ENCODE data around the gene CERT1.

Gene CERT1

DNA sequence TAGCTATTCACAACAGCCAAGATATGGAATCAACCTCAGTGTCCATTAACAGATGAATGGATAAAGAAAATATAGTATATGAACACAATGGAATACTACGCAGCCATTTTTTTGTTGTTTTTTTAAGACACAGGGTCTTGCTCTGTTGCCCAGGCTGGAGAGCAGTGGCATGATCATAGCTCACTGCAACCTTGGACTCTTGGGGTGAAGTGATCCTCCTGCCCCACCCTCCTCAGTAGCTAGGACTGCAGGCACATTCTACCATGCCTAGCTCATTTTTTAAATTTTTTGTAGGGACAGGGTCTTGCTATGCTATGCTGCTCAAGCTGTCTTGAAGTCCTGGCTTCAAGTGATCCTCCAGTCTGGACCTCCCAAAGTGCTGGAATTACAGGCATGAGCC lies 38.5 kb downstream of the CERT1 start:
- FAIRE-seq (no peak), DNase-seq (ENCODE audit: insufficient read length, low spot score) (no peak)
- TF ChIP-seq POLR2A (IDR thresholded peaks at IDR 0.05; ENCODE audit: low read depth, low read length), result no peak

DNA sequence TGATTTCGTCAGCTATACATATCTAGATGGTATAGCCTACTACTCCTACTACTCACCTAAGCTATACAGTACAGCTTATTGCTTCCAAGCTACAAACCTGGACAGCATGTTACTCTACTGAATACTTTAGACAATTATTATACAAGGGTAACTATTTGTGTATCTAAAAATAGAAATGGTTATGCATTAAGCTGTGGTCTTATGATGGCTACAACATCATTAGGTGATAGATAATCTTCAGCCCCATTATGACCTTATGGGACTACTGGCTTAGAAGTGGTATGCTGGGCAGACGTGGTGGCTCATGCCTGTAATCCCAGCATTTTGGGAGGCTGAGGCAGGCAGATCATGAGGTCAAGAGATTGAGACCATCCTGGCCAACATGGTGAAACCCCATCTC lies 40.2 kb downstream of the CERT1 start:
- DNase-seq (ENCODE audit: insufficient read length, low spot score), result no peak
- no peak for TF ChIP-seq POLR2A (IDR thresholded peaks at IDR 0.05; ENCODE audit: low read depth, low read length)
- FAIRE-seq, result no peak

DNA sequence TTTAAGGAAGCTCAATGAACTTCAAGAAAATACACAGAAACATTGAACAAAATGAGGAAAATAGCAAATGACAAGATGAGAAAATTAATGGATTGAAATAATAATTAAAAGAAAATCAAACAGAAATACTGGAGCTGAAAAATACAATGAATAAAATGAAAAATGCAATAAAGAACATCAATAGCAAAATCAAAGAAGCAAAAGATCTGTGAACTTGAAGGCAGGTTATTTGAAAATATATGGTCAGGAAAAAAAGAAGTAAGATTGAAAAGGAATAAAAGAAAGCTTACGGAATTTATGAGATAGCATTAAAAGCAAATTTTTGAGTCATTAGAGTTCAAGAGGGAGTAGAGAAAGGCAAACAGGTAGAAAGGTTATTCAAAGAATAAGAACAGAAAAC lies 42.4 kb downstream of the CERT1 start:
- FAIRE-seq (no peak), DNase-seq (ENCODE audit: insufficient read length, low spot score) (no peak)
- no peak for TF ChIP-seq POLR2A (IDR thresholded peaks at IDR 0.05; ENCODE audit: low read depth, low read length)

- DNase-seq (ENCODE audit: insufficient read length, low spot score), result no peak
- TF ChIP-seq POLR2A (IDR thresholded peaks at IDR 0.05; ENCODE audit: low read depth, low read length), result no peak
- peak; percentile 36 for FAIRE-seq
These were observed 42.8 kb downstream of the CERT1 start for GRCh38 chr5:75468593-75468992.

DNA sequence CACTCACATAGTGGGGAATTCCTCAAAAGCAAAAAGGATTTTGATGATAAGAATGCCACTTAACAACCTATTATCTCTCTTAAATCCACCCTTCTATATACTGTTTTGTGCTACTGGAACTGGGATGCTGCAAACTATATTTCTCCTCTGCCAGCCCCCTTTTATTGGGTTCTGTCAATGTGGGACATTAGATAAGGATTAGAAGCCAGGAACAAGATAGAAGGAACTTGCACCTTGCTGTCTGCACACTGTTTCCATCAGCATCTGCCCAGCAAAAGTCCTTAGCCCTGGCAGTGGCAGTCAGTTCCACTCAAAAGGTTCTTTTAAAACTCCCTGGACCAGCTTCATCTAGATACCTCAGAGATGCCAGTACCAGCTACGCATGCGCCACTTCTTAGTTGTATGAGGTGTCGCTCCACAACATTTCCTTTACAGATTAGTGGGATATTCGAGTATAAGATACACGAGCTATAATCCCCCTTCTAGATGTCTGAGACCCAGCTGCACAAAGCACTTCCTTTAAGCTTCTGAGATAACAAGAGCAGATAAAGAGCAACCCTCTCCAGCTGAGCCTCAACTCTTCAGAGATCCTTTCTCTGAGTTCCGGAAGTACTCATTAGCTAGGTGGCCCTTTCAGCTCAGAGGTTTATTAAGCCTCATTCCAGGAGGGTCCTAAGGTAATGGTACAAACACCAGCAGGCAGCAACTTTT lies 45.3 kb downstream of the CERT1 start:
- TF ChIP-seq POLR2A (IDR thresholded peaks at IDR 0.05; ENCODE audit: low read depth, low read length), result no peak
- FAIRE-seq (no peak), DNase-seq (ENCODE audit: insufficient read length, low spot score) (no peak)

DNA sequence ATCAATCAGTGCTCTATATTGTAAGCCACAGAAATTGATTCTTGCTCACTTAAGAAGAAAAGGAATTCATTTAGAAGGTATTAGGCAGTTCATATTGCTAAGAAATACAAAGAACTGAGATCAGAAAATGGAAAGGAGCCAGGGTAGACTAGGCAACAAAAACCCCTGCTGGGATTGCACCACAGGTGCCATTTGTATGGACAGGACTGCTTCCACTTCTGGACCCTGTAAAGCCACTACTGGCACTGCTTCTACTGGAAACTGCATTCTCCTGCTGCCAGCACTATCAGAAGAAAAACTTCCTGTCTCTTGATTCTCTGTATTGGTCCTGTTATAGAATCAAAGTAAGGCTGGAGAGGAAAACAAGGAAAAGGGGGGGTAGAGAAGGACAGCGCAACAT lies 45.9 kb downstream of the CERT1 start:
- DNase-seq (ENCODE audit: insufficient read length, low spot score) (no peak), FAIRE-seq (peak; percentile 15)
- TF ChIP-seq POLR2A (IDR thresholded peaks at IDR 0.05; ENCODE audit: low read depth, low read length), result no peak

DNA sequence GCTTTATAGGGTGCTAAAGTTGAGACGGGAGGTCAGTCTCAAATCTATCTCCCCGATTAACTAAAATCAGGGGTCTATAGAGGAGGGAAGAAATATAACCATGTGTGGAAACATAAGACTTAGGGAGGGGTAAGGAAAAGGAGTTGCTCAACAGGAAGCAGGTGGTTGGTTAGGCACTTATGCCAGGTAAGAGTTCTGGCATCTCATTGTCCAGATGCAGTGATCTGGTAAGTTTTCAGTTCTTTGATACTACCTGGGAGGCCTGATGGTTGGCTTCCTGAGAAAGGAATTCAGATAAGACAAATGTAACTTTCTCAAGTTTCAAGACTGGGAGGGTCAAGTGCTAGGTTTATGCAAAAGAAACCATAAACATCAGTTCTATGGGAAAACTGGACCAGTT lies 47.7 kb downstream of the CERT1 start:
- DNase-seq (ENCODE audit: insufficient read length, low spot score), result no peak
- no peak for TF ChIP-seq POLR2A (IDR thresholded peaks at IDR 0.05; ENCODE audit: low read depth, low read length)

DNA sequence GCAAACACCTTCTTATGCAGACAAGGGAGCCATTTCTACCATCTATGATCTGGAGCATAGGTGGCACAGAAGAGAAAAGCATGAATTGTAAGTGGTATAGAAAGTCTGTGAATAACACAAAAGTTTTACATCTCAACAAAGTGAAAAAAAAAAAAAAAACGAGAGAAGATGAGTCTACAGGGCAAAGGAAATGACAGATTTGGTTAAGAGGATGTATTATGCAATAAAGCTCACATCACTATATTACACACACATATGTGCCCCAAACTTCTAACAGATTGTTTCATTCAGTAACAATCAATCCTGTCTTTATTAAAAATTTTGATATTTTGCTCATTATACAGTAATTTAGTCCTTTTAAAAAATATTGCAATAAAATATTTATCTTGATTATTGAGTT lies 49.8 kb downstream of the CERT1 start:
- DNase-seq (ENCODE audit: insufficient read length, low spot score) (no peak), FAIRE-seq (no peak)
- no peak for TF ChIP-seq POLR2A (IDR thresholded peaks at IDR 0.05; ENCODE audit: low read depth, low read length)

More for the DNA sequence above, 47.7 kb downstream of the CERT1 start:
- no peak for FAIRE-seq

DNA sequence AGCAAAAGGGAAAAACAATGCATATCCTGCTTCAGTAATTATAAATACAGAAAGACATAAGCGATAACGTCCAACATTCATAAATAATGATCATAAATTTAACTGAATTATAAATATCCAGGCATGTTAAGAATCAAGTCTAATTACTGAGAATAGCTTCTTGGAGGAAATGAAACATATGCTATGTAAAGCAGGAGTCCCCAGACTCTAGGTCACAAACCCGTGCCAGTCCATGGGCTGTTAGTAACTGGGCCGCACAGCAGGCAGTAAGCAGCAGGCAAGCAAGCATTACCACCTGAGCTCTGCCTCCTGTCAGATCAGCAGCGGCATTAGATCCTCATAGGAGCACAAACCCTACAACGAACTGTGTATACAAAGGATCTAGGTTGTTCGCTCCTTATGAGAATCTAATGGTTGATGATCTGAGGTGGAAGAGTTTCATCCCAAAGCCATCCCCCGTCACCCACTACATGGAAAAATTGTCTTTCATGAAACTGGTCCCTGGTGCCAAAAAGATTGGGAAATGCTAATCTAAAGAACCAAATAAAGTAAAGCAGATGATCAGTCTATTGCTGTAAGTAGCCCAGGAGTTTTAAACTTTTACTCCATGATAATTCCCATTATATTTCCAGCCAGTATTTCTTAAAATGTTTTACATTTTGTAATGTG lies 50.4 kb downstream of the CERT1 start:
- TF ChIP-seq POLR2A (IDR thresholded peaks at IDR 0.05; ENCODE audit: low read depth, low read length), result no peak
- FAIRE-seq (no peak), DNase-seq (ENCODE audit: insufficient read length, low spot score) (no peak)

- DNase-seq (ENCODE audit: insufficient read length, low spot score) (no peak), FAIRE-seq (no peak)
- TF ChIP-seq POLR2A (IDR thresholded peaks at IDR 0.05; ENCODE audit: low read depth, low read length), result no peak
These were observed 50.9 kb downstream of the CERT1 start for GRCh38 chr5:75460532-75460931.

DNA sequence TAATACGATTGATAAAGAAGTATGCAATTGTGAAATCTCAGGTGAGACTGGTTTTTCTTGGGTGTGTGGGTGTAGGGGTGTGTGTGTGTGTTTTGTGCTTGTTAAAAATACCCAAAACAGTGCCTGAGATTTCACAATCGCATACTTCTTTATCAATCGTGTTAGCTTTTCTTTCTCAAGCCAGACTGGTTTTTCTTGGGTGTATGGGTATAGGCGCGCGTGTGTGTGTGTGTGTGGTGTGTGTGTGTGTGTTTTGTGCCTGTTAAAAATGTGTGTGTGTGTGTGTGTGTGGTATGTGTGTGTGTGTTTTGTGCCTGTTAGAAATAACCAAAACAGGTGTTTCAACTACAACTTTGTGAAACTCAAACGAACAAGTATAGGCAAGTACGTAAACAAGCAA lies 53.7 kb downstream of the CERT1 start:
- no peak for FAIRE-seq
- DNase-seq (ENCODE audit: insufficient read length, low spot score), result no peak
- TF ChIP-seq POLR2A (IDR thresholded peaks at IDR 0.05; ENCODE audit: low read depth, low read length), result no peak

GRCh38 chr5:75457161-75457560 lies 54.3 kb downstream of the CERT1 start:
- no peak for TF ChIP-seq POLR2A (IDR thresholded peaks at IDR 0.05; ENCODE audit: low read depth, low read length)
- no peak for DNase-seq (ENCODE audit: insufficient read length, low spot score)
- no peak for FAIRE-seq

DNA sequence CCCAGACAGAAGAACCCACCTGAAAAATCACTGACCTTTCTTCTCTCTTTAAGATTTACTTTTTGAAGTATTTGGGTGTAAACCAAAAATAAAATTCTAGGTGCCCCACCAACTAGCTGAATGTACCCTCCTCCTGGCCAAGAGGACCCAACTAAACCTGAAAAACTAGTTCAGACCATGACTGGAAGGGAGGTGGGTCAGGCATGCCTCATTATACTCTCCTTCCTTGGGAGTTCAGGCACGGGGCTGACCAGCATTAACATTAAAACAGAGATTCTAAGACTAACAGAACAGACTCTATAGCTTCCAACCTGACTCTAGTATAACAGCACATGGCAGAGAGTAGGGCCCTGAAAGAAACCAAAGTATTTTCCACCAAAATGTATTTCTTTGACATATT lies 61.4 kb downstream of the CERT1 start:
- no peak for FAIRE-seq
- DNase-seq (ENCODE audit: insufficient read length, low spot score), result no peak
- no peak for TF ChIP-seq POLR2A (IDR thresholded peaks at IDR 0.05; ENCODE audit: low read depth, low read length)

DNA sequence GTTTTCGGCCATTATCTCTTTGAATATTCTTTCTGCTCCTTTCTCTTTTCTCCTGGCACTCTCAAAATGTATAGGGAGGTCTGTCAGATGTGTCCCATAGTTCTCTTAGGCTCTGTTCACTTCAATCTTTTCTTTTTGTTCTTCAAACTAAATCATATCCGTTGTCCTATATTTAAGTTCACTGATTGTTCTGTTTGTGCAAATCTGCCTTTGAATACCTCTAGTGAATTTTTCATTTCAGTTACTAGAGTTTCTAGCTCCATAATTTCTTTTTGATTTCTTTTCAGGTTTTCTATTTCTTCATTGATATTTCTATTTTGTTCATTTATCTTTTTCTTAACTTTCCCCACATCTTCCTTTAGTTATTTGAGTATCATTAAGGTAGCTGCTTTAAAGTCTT lies 65.4 kb downstream of the CERT1 start:
- no peak for TF ChIP-seq POLR2A (IDR thresholded peaks at IDR 0.05; ENCODE audit: low read depth, low read length)
- FAIRE-seq (no peak), DNase-seq (ENCODE audit: insufficient read length, low spot score) (no peak)

- FAIRE-seq (no peak), DNase-seq (ENCODE audit: insufficient read length, low spot score) (no peak)
- no peak for TF ChIP-seq POLR2A (IDR thresholded peaks at IDR 0.05; ENCODE audit: low read depth, low read length)
These were observed 69.9 kb downstream of the CERT1 start for GRCh38 chr5:75441560-75441959.

All from H54 (cell line).